AG09319 (cell line): ENCODE results near the gene NAP1L5.

Source experiments
- DNase-seq: peaks from one replicate; pipeline ENCODE4 v3.0.0-alpha.2; 2010; ENCODE audit warnings: low read depth; ENCODE audit errors: extremely low read depth
- CTCF ChIP-seq: IDR thresholded peaks from 2 replicates; pipeline ENCODE4 v1.5.1; 2011; ENCODE audit warnings: low read depth, mild to moderate bottlenecking, inconsistent platforms, low read length, moderate library complexity

The NAP1L5 gene

GRCh38 chr4:88742561-88742960 is 44.9 kb upstream of the NAP1L5 start:
- TF ChIP-seq CTCF = no peak
- DNase-seq = no peak

DNA sequence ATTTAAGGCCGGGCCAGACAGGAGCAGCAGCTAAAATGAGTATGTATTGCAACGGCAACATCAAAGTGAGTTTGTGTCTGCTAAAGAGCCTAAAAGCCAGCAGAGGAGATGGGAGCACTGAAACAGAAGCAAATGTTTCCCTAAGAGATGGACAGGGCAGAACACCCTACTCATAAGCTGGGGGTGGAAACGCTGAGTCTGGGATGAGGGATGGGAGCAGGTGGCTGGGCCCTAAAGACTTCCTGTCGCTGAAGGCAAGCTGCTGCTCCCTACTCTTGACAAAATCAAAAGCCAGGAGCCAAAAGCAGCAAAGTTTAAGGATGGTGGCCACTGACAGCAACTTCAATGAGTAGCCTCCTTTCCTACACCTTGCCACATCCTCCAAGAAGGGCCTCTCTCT is 40.6 kb upstream of the NAP1L5 start:
- no peak for TF ChIP-seq CTCF
- DNase-seq = no peak

- no peak for DNase-seq
- TF ChIP-seq CTCF = no peak
Measured at GRCh38 chr4:88737307-88737941, 39.8 kb upstream of the NAP1L5 start.

- TF ChIP-seq CTCF = no peak
- DNase-seq = no peak
Measured at GRCh38 chr4:88736264-88736663, 38.6 kb upstream of the NAP1L5 start.

DNA sequence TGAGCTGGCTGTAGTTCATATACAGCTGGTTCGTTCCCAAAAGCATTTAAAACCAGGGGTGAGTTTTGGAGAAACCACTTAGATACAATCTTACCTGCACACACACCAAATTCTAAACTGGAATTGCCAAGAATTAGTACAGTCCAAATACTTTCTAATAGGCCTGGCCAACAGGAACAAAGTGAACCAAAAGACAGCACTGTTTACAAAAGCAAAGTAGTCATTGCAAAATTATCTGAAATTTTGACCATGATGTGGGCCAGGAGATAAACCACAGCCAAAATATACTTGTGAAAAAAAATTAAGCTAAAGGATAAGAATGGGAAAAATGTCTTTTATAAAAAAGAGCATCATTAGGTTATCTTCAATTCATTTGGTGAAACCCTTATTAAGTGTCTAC is 37.9 kb upstream of the NAP1L5 start:
- no peak for DNase-seq
- TF ChIP-seq CTCF = no peak

DNA sequence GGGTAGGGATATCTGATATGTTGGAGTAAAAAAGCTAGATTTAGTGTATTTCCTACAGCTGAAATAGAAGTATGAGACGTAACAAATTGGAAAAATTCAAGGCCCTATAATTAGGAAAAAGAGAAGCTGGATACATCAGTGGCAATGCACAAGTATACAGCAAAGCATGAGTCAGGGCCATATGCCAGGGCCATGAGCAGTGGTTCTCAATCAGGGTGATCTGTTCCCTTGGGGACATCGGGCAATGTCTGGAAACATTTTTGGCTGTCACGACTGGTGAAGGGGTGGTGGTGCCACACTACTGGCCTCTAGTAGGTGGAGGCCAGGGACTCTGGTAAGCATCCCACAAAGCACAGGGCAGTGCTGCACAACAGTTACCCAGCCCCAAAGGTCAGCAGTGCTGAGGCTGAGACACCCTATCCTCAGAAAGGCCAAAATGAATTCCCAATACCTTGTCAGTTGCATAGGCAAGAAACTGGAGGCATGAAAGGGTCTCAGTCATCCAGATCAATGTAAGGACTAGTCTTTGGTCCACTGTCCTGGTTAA is 36.8 kb upstream of the NAP1L5 start:
- DNase-seq = no peak
- TF ChIP-seq CTCF = no peak

- TF ChIP-seq CTCF = no peak
- DNase-seq = no peak
Measured at GRCh38 chr4:88732714-88733368, 35.2 kb upstream of the NAP1L5 start.
